ENCODE measurements around the gene VAV2.

DNA sequence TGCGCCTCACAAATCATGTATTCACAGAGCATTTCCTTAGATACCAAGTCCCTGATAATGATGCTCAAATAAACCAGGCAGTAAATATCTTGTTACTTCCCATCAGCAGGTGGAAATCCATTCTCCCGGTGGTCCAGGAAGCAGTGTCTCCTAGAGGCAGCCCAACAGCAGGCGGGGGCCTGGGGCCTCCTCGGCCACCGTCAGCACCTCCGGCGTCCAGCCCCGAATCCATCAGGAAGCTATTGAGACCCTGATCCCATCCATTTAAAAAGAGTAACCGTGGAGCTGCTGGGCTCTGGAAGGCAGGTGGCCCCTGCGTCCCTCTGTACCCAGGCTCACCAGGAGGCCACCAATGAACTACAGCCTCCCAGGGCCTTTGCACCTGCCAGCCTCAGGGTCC, 54.0 kb downstream of the VAV2 start:
- TF ChIP-seq, protein P1, sequence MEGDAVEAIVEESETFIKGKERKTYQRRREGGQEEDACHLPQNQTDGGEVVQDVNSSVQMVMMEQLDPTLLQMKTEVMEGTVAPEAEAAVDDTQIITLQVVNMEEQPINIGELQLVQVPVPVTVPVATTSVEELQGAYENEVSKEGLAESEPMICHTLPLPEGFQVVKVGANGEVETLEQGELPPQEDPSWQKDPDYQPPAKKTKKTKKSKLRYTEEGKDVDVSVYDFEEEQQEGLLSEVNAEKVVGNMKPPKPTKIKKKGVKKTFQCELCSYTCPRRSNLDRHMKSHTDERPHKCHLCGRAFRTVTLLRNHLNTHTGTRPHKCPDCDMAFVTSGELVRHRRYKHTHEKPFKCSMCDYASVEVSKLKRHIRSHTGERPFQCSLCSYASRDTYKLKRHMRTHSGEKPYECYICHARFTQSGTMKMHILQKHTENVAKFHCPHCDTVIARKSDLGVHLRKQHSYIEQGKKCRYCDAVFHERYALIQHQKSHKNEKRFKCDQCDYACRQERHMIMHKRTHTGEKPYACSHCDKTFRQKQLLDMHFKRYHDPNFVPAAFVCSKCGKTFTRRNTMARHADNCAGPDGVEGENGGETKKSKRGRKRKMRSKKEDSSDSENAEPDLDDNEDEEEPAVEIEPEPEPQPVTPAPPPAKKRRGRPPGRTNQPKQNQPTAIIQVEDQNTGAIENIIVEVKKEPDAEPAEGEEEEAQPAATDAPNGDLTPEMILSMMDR (IDR thresholded peaks at IDR 0.05): no peak
- no peak for TF ChIP-seq POLR2A (IDR thresholded peaks at IDR 0.05)

Measured in sigmoid colon (tissue), 3 donors.